DOHH2 (cell line): Measurements from ENCODE around the gene RPL37A.

Source experiments
- EZH2phosphoT487 ChIP-seq: fragments of 200-600 bp; sonication (generic); IDR thresholded peaks from 2 replicates; pipeline ENCODE4 v1.6.1; 2017; ENCODE audit warnings: borderline replicate concordance, mild to moderate bottlenecking, antibody characterized with exemption, low read length, moderate library complexity, mixed read lengths
- TF ChIP-seq, protein P1 (sequence below): fragments of 200-600 bp; sonication (generic); IDR thresholded peaks from one replicate; pipeline ENCODE4 v1.5.1; 2014; ENCODE audit warnings: antibody characterized with exemption, mild to moderate bottlenecking, low read depth, low read length; ENCODE audit not compliant: poor library complexity, severe bottlenecking

DNA sequence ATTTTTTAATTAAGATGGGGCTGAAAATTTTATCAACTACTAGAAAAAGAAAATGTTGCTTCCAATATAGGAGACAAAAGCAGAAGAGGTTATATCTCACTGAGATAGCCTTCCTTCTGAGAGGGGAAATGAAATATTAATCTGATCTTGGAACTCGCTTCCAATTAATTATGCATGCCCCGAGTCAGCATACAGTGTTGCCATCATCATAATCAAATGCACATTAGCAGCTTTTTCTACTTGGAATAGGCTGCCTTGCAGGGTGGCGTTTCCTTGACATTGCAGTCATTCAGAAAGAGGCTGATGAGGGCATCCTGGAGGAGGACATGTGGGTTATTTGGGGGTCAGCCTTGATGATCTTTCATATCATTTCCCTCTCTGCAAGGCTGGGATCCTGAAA, 18.4 kb upstream of the RPL37A start:
- TF ChIP-seq, protein P1, sequence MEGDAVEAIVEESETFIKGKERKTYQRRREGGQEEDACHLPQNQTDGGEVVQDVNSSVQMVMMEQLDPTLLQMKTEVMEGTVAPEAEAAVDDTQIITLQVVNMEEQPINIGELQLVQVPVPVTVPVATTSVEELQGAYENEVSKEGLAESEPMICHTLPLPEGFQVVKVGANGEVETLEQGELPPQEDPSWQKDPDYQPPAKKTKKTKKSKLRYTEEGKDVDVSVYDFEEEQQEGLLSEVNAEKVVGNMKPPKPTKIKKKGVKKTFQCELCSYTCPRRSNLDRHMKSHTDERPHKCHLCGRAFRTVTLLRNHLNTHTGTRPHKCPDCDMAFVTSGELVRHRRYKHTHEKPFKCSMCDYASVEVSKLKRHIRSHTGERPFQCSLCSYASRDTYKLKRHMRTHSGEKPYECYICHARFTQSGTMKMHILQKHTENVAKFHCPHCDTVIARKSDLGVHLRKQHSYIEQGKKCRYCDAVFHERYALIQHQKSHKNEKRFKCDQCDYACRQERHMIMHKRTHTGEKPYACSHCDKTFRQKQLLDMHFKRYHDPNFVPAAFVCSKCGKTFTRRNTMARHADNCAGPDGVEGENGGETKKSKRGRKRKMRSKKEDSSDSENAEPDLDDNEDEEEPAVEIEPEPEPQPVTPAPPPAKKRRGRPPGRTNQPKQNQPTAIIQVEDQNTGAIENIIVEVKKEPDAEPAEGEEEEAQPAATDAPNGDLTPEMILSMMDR = no peak
- TF ChIP-seq EZH2phosphoT487 = no peak
